GM21825 (cell line): ENCODE data around the gene AIP.
A peak's percentile ranks its signal among the peaks of the same experiment; 100 is the strongest.
"Not testable (repeated sequence)": the region's sequence is repeated elsewhere in the genome, so short reads cannot be mapped to it uniquely, and the experiment has no call there.

Source experiments
- ATAC-seq: cut with Tn5 transposase; IDR thresholded peaks from one replicate; pipeline ENCODE4 v1.9.1; 2021; ENCODE audit warnings: mild to moderate bottlenecking, moderate library complexity; ENCODE audit not compliant: unreplicated experiment

AIP gene

GRCh38 chr11:67505605-67506396 lies 23.0 kb downstream of the AIP start:
- ATAC-seq, result no peak

GRCh38 chr11:67506426-67507051 lies 23.7 kb downstream of the AIP start:
- ATAC-seq, result no peak

GRCh38 chr11:67507242-67507863 lies 24.5 kb downstream of the AIP start:
- ATAC-seq, result no peak

GRCh38 chr11:67507864-67508485 lies 25.1 kb downstream of the AIP start, which contains the start of gene CDK2AP2:
Gene CDK2AP2 (minus strand): TSS chr11:67508162. CDS start chr11:67508082, 80 bp downstream.
- peak; percentile 66 for ATAC-seq

- peak; percentile 37 for ATAC-seq
These were observed 25.8 kb downstream of the AIP start for GRCh38 chr11:67508486-67509121.

GRCh38 chr11:67510023-67510345 lies 27.2 kb downstream of the AIP start:
- no peak for ATAC-seq

- ATAC-seq, result not testable (repeated sequence)
These were observed 28.7 kb downstream of the AIP start for GRCh38 chr11:67511558-67511957.

GRCh38 chr11:67514116-67514515 lies 31.3 kb downstream of the AIP start:
- ATAC-seq, result no peak

GRCh38 chr11:67516806-67517205 lies 34.0 kb downstream of the AIP start:
- ATAC-seq, result no peak

- ATAC-seq, result no peak
These were observed 35.1 kb downstream of the AIP start for GRCh38 chr11:67517784-67518552.

- no peak for ATAC-seq
These were observed 36.9 kb downstream of the AIP start for GRCh38 chr11:67519726-67520125.

- ATAC-seq, result no peak
These were observed 38.3 kb downstream of the AIP start for GRCh38 chr11:67520856-67521824.

GRCh38 chr11:67521924-67522323 lies 39.1 kb downstream of the AIP start:
- no peak for ATAC-seq

- no peak for ATAC-seq
These were observed 39.5 kb downstream of the AIP start for GRCh38 chr11:67522338-67522737.

- no peak for ATAC-seq
These were observed 40.2 kb downstream of the AIP start, which contains the start of gene CABP2 for GRCh38 chr11:67522844-67523555. Gene CABP2 (minus strand): TSS chr11:67523446. CDS start chr11:67523326, 120 bp downstream.

- ATAC-seq, result no peak
These were observed 41.0 kb downstream of the AIP start for GRCh38 chr11:67523556-67524479.

- ATAC-seq, result no peak
These were observed 41.6 kb downstream of the AIP start for GRCh38 chr11:67524480-67524808.
